Lung (tissue), 12 donors: Measurements from ENCODE around the gene PNLIPRP3. TPM values are rescaled to one million over a fixed set of nuclear protein-coding genes. Genes with fewer than 3 reads are reported as not detected.
A peak's percentile ranks its signal among the peaks of the same experiment; 100 is the strongest.

Source experiments
- ATAC-seq: fragments of 200-7000 bp; cut with Tn5 transposase; one replicate; pipeline ENCODE4 v1.9.1; 2020; ENCODE audit warnings: moderate number of reproducible peaks; ENCODE audit not compliant: insufficient read depth, low FRiP score
- DNase-seq, 3 donors: peaks; one replicate each; pipeline ENCODE4 v3.0.0-alpha.2; 2013 to 2017
- H3K27ac ChIP-seq, 2 donors: one replicate each; pipeline ENCODE4 v1.5.1; 2013; ENCODE audit warnings: mild to moderate bottlenecking in 2 of 2, moderate library complexity in 2 of 2, control low read depth in 1 of 2, inconsistent platforms in 1 of 2, low read depth in 1 of 2, low read length in 1 of 2
- H3K27me3 ChIP-seq, 3 donors: one replicate each; pipeline ENCODE4 v1.5.1; 2013; ENCODE audit warnings: low read length in 2 of 3; ENCODE audit not compliant: control insufficient read depth in 3 of 3, insufficient read depth in 3 of 3
- H3K36me3 ChIP-seq, 4 donors: one replicate each; pipeline ENCODE4 v1.5.1; 2013; ENCODE audit warnings: low read length in 4 of 4, mild to moderate bottlenecking in 1 of 4, moderate library complexity in 1 of 4; ENCODE audit not compliant: control insufficient read depth in 4 of 4, insufficient read depth in 4 of 4
- H3K4me1 ChIP-seq, 5 donors: one replicate each; pipeline ENCODE4 v1.5.1; 2013; ENCODE audit warnings: low read length in 5 of 5, mild to moderate bottlenecking in 2 of 5, moderate library complexity in 1 of 5; ENCODE audit not compliant: control insufficient read depth in 5 of 5, insufficient read depth in 5 of 5
- H3K4me3 ChIP-seq: one replicate; pipeline ENCODE4 v1.5.1; 2013; ENCODE audit warnings: mild to moderate bottlenecking, control low read depth, moderate library complexity
- H3K9ac ChIP-seq, 2 donors: one replicate each; pipeline ENCODE4 v1.5.1; 2013; ENCODE audit warnings: low read length in 2 of 2, control low read depth in 1 of 2; ENCODE audit not compliant: insufficient read depth in 1 of 2
- H3K9me3 ChIP-seq, 4 donors: one replicate each; pipeline ENCODE4 v1.5.1; 2013; ENCODE audit warnings: low read length in 3 of 4, mild to moderate bottlenecking in 1 of 4, moderate library complexity in 1 of 4; ENCODE audit not compliant: control insufficient read depth in 4 of 4, insufficient read depth in 3 of 4
- CTCF ChIP-seq: IDR thresholded peaks from 2 replicates; pipeline ENCODE4 v1.5.1; 2012; ENCODE audit warnings: mild to moderate bottlenecking; ENCODE audit errors: control extremely low read depth, extremely low read depth
- WGBS, 2 donors: extraction: QIAGEN DNeasy Blood & Tissue Kit; methylation state at CpG; one replicate each; pipeline ENCODE4 v1.1.7; 2013; 5-methylcytosine and 5-hydroxymethylcytosine counted together
- polyA plus RNA-seq, 2 donors: library from polyadenylated mRNA; stranded (reverse); fragments of 200-250 nt; gene quantifications; one replicate each; pipeline ENCODE4 v1.2.1, GENCODE V29; 2013
- total RNA-seq, 2 donors: library from RNA; depleted of rRNA in 1 of 2; stranded (reverse); fragments of >200 nt in 1 of 2; gene quantifications; one replicate each; pipeline ENCODE4 v1.2.1, GENCODE V29; 2014 to 2021
- donor health status: control.
- donor health status: control.
- donor health status: Bipolar disorder and iron deficiency.
- donor health status: healthy.
- donor health status: DM: yes; HTN: yes; CAD: no.

PNLIPRP3 gene
- total and polyA plus RNA-seq, 4 donors = not detected

DNA sequence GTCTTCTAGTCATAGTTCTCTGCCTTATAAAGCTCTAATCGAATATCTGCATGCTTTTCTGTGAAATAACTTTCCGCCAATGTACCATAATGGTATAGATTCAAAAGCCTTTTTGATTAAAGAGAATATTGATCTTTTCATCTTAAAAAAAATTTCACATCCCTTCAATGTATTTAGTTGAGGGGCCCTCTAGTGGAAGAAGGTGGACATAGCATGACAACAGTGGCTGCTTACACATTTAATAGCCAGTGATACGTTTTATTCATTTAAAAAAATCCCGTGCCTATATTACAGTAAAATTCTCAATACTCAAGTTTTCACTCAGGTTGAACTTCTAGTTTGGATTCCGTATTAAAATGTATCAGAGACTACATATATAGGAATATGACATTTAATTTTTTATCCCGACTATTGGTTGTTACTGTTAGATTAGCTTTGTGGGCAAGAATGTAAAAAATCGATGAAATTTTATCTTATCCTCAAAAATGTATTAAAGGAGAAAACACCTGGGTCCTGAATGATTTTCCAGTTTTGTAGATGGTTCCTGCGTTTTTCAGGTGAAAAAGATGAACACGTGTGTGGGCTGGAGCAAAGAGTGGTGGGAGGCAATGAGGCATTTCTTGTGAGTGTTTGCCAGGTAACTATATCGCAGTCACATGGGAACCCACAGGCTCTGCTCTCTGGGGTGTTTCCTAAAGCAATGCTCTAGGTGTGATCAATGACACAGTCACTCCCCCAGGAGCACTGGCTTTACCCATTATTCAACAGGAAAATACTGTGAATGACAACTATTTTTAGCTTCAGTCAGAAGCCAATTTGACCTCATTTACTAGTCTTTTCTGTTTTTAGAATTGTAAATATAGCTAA, 94.0 kb downstream of the PNLIPRP3 start:
- DNase-seq = peak in 2 of 3 donors; percentile 27 to 37
- 34 to 41% methylated on average over 10 of the region's 10 CpGs for WGBS, 2 donors
- no peak overlapping the region for H3K9ac ChIP-seq

GRCh38 chr10:116522803-116523381, 95.2 kb downstream of the PNLIPRP3 start:
- ATAC-seq (no peak), DNase-seq (no peak)
- Histone ChIP-seq H3K36me3 (no peaks in the 10 kb centered on the region), H3K4me3 (no peak overlapping the region), H3K27ac (no peak overlapping the region), H3K27me3 (peaks cover 0 to 2% (median 0%) of the 10 kb centered on the region in 3 donors), H3K9ac (no peak overlapping the region), H3K9me3 (peaks cover 0 to 2% (median 0%) of the 10 kb centered on the region in 4 donors), H3K4me1 (peaks cover 0 to 7% (median 0%) of the 10 kb centered on the region in 5 donors)
- TF ChIP-seq CTCF = no peak
- 72 to 83% methylated on average over 8 of the region's 8 CpGs for WGBS, 2 donors

More for the DNA sequence above, 94.0 kb downstream of the PNLIPRP3 start:
- TF ChIP-seq CTCF = no peak
- H3K27ac ChIP-seq = no peak overlapping the region
- no peaks in the 10 kb centered on the region for H3K9me3 ChIP-seq
- H3K4me1 ChIP-seq = peaks cover 0 to 7% (median 0%) of the 10 kb centered on the region in 5 donors
- peaks cover 0 to 2% (median 0%) of the 10 kb centered on the region in 3 donors for H3K27me3 ChIP-seq
- H3K4me3 ChIP-seq = no peak overlapping the region
- no peaks in the 10 kb centered on the region for H3K36me3 ChIP-seq
- ATAC-seq = no peak

GRCh38 chr10:116524736-116525135, 97.1 kb downstream of the PNLIPRP3 start:
- Histone ChIP-seq H3K27me3 (peaks cover 0 to 2% (median 0%) of the 10 kb centered on the region in 3 donors), H3K27ac (no peak overlapping the region), H3K4me1 (peaks cover 0 to 7% (median 0%) of the 10 kb centered on the region in 5 donors), H3K36me3 (no peaks in the 10 kb centered on the region), H3K9ac (no peak overlapping the region), H3K9me3 (peaks cover 0 to 2% (median 0%) of the 10 kb centered on the region in 4 donors), H3K4me3 (no peak overlapping the region)
- no peak for ATAC-seq
- no peak for DNase-seq
- whole genome bisulfite sequencing, 2 donors = 77 to 91% methylated on average over 3 of the region's 3 CpGs
- no peak for TF ChIP-seq CTCF
